ENCODE results near the gene ANP32B. TPM values are rescaled to one million over a fixed set of nuclear protein-coding genes. Genes with fewer than 3 reads are reported as not detected.

Gene ANP32B
- total and polyA plus RNA-seq, 2 experiments from 2014 or later: 13.1 to 114 TPM

DNA sequence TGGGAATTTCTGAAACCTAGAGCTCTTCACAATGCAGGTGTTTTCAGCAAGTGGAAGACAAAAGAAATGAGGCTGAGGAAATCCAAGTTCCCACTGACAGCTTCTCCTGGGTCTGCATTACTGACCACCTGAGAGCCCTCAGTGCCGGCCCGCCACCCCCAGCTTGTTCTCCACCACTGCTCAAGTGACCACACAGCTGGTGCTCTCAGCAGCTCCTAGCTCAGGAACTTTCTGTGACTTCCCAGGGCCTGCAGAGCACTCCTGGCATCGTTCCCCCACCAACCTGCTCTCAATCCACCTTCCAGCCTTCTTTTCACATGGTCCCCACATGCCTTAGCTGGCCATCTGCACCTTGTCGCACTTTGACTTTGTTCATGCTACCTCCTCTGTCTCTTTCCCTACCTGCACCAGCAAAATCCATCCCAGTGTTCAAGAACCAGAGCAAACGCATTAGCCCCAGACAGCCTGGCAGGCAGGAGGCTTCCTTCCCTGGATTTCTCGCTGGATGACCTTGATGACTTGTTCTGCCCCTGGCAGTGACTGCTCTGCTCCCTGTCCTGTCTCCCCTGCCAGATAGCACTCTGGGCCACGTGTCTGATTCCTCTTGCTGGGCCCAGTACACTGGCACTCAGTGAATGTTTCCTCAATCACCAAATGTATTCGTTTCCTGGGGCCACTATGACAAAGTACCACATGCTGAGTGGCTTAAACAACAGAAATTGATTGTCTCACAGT, 38.3 kb downstream of the ANP32B start:
- no peak overlapping the region for H3K27ac Mint-ChIP-seq
- H3K36me3 ChIP-seq (ENCODE audit: insufficient read depth): peaks cover 3% of the 10 kb centered on the region; the same call in 1 of the 2 replicates
- no peaks in the 10 kb centered on the region for H3K4me1 ChIP-seq (ENCODE audit: insufficient read depth)
- H3K4me1 Mint-ChIP-seq: no peaks in the 10 kb centered on the region
- H4K20me1 ChIP-seq (replicated peaks; ENCODE audit: insufficient read depth): no peaks in the 10 kb centered on the region; the same call in 1 of the 2 replicates
- DNase-seq (ENCODE audit: low spot score): no peak
- no peaks in the 10 kb centered on the region for H3K79me2 ChIP-seq (replicated peaks; ENCODE audit: insufficient read depth)
- no peak overlapping the region for H3K4me2 ChIP-seq
- peaks cover 7% of the 10 kb centered on the region for H3K27me3 Mint-ChIP-seq (ENCODE audit: insufficient read depth, low read depth, poor library complexity)
- no peaks in the 10 kb centered on the region for H3K27me3 ChIP-seq (ENCODE audit: insufficient read depth)
- no peaks in the 10 kb centered on the region for H3K9me3 Mint-ChIP-seq
- H3K4me3 Mint-ChIP-seq: no peak overlapping the region
- no peak overlapping the region for H3K27ac ChIP-seq (ENCODE audit: low read depth)
- H3K9me2 ChIP-seq (ENCODE audit: insufficient read depth): no peaks in the 10 kb centered on the region
- TF ChIP-seq CREB1 (CRISPR knock-in tag; IDR thresholded peaks at IDR 0.05; ENCODE audit: low read depth): no peak
- TF ChIP-seq, protein P1, sequence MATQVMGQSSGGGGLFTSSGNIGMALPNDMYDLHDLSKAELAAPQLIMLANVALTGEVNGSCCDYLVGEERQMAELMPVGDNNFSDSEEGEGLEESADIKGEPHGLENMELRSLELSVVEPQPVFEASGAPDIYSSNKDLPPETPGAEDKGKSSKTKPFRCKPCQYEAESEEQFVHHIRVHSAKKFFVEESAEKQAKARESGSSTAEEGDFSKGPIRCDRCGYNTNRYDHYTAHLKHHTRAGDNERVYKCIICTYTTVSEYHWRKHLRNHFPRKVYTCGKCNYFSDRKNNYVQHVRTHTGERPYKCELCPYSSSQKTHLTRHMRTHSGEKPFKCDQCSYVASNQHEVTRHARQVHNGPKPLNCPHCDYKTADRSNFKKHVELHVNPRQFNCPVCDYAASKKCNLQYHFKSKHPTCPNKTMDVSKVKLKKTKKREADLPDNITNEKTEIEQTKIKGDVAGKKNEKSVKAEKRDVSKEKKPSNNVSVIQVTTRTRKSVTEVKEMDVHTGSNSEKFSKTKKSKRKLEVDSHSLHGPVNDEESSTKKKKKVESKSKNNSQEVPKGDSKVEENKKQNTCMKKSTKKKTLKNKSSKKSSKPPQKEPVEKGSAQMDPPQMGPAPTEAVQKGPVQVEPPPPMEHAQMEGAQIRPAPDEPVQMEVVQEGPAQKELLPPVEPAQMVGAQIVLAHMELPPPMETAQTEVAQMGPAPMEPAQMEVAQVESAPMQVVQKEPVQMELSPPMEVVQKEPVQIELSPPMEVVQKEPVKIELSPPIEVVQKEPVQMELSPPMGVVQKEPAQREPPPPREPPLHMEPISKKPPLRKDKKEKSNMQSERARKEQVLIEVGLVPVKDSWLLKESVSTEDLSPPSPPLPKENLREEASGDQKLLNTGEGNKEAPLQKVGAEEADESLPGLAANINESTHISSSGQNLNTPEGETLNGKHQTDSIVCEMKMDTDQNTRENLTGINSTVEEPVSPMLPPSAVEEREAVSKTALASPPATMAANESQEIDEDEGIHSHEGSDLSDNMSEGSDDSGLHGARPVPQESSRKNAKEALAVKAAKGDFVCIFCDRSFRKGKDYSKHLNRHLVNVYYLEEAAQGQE (IDR thresholded peaks at IDR 0.05; ENCODE audit: unreplicated experiment): no peak
- TF ChIP-seq, protein P2, sequence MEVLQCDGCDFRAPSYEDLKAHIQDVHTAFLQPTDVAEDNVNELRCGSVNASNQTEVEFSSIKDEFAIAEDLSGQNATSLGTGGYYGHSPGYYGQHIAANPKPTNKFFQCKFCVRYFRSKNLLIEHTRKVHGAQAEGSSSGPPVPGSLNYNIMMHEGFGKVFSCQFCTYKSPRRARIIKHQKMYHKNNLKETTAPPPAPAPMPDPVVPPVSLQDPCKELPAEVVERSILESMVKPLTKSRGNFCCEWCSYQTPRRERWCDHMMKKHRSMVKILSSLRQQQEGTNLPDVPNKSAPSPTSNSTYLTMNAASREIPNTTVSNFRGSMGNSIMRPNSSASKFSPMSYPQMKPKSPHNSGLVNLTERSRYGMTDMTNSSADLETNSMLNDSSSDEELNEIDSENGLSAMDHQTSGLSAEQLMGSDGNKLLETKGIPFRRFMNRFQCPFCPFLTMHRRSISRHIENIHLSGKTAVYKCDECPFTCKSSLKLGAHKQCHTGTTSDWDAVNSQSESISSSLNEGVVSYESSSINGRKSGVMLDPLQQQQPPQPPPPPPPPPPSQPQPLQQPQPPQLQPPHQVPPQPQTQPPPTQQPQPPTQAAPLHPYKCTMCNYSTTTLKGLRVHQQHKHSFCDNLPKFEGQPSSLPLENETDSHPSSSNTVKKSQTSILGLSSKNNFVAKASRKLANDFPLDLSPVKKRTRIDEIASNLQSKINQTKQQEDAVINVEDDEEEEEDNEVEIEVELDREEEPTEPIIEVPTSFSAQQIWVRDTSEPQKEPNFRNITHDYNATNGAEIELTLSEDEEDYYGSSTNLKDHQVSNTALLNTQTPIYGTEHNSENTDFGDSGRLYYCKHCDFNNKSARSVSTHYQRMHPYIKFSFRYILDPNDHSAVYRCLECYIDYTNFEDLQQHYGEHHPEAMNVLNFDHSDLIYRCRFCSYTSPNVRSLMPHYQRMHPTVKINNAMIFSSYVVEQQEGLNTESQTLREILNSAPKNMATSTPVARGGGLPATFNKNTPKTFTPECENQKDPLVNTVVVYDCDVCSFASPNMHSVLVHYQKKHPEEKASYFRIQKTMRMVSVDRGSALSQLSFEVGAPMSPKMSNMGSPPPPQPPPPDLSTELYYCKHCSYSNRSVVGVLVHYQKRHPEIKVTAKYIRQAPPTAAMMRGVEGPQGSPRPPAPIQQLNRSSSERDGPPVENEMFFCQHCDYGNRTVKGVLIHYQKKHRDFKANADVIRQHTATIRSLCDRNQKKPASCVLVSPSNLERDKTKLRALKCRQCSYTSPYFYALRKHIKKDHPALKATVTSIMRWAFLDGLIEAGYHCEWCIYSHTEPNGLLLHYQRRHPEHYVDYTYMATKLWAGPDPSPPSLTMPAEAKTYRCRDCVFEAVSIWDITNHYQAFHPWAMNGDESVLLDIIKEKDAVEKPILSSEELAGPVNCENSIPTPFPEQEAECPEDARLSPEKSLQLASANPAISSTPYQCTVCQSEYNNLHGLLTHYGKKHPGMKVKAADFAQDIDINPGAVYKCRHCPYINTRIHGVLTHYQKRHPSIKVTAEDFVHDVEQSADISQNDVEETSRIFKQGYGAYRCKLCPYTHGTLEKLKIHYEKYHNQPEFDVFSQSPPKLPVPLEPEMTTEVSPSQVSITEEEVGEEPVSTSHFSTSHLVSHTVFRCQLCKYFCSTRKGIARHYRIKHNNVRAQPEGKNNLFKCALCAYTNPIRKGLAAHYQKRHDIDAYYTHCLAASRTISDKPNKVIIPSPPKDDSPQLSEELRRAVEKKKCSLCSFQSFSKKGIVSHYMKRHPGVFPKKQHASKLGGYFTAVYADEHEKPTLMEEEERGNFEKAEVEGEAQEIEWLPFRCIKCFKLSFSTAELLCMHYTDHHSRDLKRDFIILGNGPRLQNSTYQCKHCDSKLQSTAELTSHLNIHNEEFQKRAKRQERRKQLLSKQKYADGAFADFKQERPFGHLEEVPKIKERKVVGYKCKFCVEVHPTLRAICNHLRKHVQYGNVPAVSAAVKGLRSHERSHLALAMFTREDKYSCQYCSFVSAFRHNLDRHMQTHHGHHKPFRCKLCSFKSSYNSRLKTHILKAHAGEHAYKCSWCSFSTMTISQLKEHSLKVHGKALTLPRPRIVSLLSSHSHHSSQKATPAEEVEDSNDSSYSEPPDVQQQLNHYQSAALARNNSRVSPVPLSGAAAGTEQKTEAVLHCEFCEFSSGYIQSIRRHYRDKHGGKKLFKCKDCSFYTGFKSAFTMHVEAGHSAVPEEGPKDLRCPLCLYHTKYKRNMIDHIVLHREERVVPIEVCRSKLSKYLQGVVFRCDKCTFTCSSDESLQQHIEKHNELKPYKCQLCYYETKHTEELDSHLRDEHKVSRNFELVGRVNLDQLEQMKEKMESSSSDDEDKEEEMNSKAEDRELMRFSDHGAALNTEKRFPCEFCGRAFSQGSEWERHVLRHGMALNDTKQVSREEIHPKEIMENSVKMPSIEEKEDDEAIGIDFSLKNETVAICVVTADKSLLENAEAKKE (CRISPR knock-in tag; IDR thresholded peaks at IDR 0.05): no peak
- TF ChIP-seq, protein P3, sequence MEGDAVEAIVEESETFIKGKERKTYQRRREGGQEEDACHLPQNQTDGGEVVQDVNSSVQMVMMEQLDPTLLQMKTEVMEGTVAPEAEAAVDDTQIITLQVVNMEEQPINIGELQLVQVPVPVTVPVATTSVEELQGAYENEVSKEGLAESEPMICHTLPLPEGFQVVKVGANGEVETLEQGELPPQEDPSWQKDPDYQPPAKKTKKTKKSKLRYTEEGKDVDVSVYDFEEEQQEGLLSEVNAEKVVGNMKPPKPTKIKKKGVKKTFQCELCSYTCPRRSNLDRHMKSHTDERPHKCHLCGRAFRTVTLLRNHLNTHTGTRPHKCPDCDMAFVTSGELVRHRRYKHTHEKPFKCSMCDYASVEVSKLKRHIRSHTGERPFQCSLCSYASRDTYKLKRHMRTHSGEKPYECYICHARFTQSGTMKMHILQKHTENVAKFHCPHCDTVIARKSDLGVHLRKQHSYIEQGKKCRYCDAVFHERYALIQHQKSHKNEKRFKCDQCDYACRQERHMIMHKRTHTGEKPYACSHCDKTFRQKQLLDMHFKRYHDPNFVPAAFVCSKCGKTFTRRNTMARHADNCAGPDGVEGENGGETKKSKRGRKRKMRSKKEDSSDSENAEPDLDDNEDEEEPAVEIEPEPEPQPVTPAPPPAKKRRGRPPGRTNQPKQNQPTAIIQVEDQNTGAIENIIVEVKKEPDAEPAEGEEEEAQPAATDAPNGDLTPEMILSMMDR (conservative IDR thresholded peaks at IDR 0.05; ENCODE audit: low read depth in 2 of 2): no peak
- no peak for TF ChIP-seq JUNB (IDR thresholded peaks at IDR 0.05; ENCODE audit: unreplicated experiment)
- TF ChIP-seq NANOG (IDR thresholded peaks at IDR 0.05; ENCODE audit: borderline replicate concordance): no peak
- TF ChIP-seq POLR2AphosphoS5 (IDR thresholded peaks at IDR 0.05; ENCODE audit: low read depth): no peak
- TF ChIP-seq, protein P4, sequence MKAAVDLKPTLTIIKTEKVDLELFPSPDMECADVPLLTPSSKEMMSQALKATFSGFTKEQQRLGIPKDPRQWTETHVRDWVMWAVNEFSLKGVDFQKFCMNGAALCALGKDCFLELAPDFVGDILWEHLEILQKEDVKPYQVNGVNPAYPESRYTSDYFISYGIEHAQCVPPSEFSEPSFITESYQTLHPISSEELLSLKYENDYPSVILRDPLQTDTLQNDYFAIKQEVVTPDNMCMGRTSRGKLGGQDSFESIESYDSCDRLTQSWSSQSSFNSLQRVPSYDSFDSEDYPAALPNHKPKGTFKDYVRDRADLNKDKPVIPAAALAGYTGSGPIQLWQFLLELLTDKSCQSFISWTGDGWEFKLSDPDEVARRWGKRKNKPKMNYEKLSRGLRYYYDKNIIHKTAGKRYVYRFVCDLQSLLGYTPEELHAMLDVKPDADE (IDR thresholded peaks at IDR 0.05): no peak
- TF ChIP-seq ZNF331 (CRISPR knock-in tag; IDR thresholded peaks at IDR 0.05; ENCODE audit: low read depth): no peak
- no peak for TF ChIP-seq ZNF114 (CRISPR knock-in tag; IDR thresholded peaks at IDR 0.05)
- no peak overlapping the region for H2AFZ ChIP-seq
- no peak for ATAC-seq
- H3K4me3 ChIP-seq: no peak overlapping the region
- H3F3A ChIP-seq (replicated peaks; ENCODE audit: low read depth): no peaks in the 10 kb centered on the region
- peaks cover 11% of the 10 kb centered on the region; the same call in 2 of the 3 replicates for H3K36me3 Mint-ChIP-seq (ENCODE audit: low read depth)

Data from GM23338 (cell line).